DMS53 (cell line): Measurements from ENCODE around the gene CBARP.
A peak's percentile ranks its signal among the peaks of the same experiment; 100 is the strongest.

Source experiments
- DNase-seq: peaks from one replicate; lab custom pipeline; 2025; lab: John Stamatoyannopoulos, UW

Gene CBARP

GRCh38 chr19:1275260-1275975, 37.6 kb upstream of the CBARP start, which contains the start of gene FAM174C:
FAM174C (plus strand) TSS chr19:1275530; CDS start chr19:1275550, 20 bp downstream.
- peak; percentile 98 for DNase-seq

- peak; percentile 71 for DNase-seq
These were observed 37.1 kb upstream of the CBARP start for GRCh38 chr19:1274852-1275259.

- peak; percentile 54 for DNase-seq
These were observed 36.5 kb upstream of the CBARP start for GRCh38 chr19:1274081-1274851.

- no peak for DNase-seq
These were observed 35.6 kb upstream of the CBARP start for GRCh38 chr19:1273263-1274041.

GRCh38 chr19:1272423-1273262, 34.8 kb upstream of the CBARP start:
- DNase-seq, result no peak

- DNase-seq, result no peak
These were observed 34.0 kb upstream of the CBARP start for GRCh38 chr19:1271528-1272422.

GRCh38 chr19:1270854-1271527, 33.2 kb upstream of the CBARP start:
- DNase-seq, result no peak

GRCh38 chr19:1270213-1270853, 32.5 kb upstream of the CBARP start:
- DNase-seq, result peak; percentile 71

- peak; percentile 89 for DNase-seq
These were observed 31.8 kb upstream of the CBARP start for GRCh38 chr19:1269478-1270212.

- DNase-seq, result peak; percentile 98
These were observed 31.3 kb upstream of the CBARP start, which contains the start of gene CIRBP for GRCh38 chr19:1269065-1269477. CIRBP (plus strand) TSS chr19:1269332; CDS start chr19:1270934, 1,602 bp downstream.

- no peak for DNase-seq
These were observed 30.6 kb upstream of the CBARP start for GRCh38 chr19:1268226-1269064.

GRCh38 chr19:1267477-1268225, 29.8 kb upstream of the CBARP start:
- DNase-seq, result peak; percentile 81

GRCh38 chr19:1266916-1267476, 29.2 kb upstream of the CBARP start:
- DNase-seq, result peak; percentile 79

GRCh38 chr19:1266129-1266915, 28.5 kb upstream of the CBARP start:
- DNase-seq, result peak; percentile 91

- peak; percentile 46 for DNase-seq
These were observed 27.9 kb upstream of the CBARP start for GRCh38 chr19:1265615-1266128.
